Activated naive CD8-positive, alpha-beta T cell treated with anti-CD3 and anti-CD28 coated beads for 36 hours (primary cell): ENCODE data around the gene LMO4. TPM values are rescaled to one million over a fixed set of nuclear protein-coding genes. Genes with fewer than 3 reads are reported as not detected.

Experiments used
- DNase-seq: peaks from one replicate; pipeline ENCODE4 v3.0.0; 2021
- H3K27ac Mint-ChIP-seq: one replicate; pipeline ENCODE4 v1.8.0; 2022; ENCODE audit warnings: mild to moderate bottlenecking, moderate library complexity, mixed read lengths
- H3K27me3 Mint-ChIP-seq: one replicate; pipeline ENCODE4 v1.8.0; 2022; ENCODE audit warnings: mild to moderate bottlenecking, mixed read lengths
- H3K36me3 Mint-ChIP-seq: one replicate; pipeline ENCODE4 v1.8.0; 2021; ENCODE audit warnings: mild to moderate bottlenecking, mixed read lengths
- H3K4me1 Mint-ChIP-seq: one replicate; pipeline ENCODE4 v1.8.0; 2021; ENCODE audit warnings: mixed read lengths
- H3K4me3 Mint-ChIP-seq: one replicate; pipeline ENCODE4 v1.8.0; 2022; ENCODE audit warnings: mild to moderate bottlenecking, moderate library complexity, mixed read lengths
- H3K9me3 Mint-ChIP-seq: one replicate; pipeline ENCODE4 v1.8.0; 2022; ENCODE audit warnings: mixed read lengths
- total RNA-seq, 2 experiments: library from RNA; stranded (reverse); gene quantifications; one replicate each; pipeline ENCODE4 v1.2.3, GENCODE V29; 2021

The LMO4 gene
- 10 to 100 TPM; 29.7 to 32.8 TPM for total RNA-seq

- peak within 1 kb of the TSS; percentile 87 for H3K4me3 Mint-ChIP-seq
- H3K27ac Mint-ChIP-seq, result peak within 1 kb of the TSS; percentile 95
- peaks cover 20% of the 10 kb centered on the region for H3K36me3 Mint-ChIP-seq
- no peaks in the 10 kb centered on the region for H3K9me3 Mint-ChIP-seq
- H3K4me1 Mint-ChIP-seq, result peaks cover 33% of the 10 kb centered on the region
- no peaks in the 10 kb centered on the region for H3K27me3 Mint-ChIP-seq
- DNase-seq, result peak; percentile 91
Measured at GRCh38 chr1:87328272-87329050, at the start of gene LMO4. TSS of gene LMO4 (plus strand) at chr1:87328880. CDS start at chr1:87332016, 3,136 bp downstream.

GRCh38 chr1:87279536-87279875 lies 49.2 kb upstream of the LMO4 start:
- no peaks in the 10 kb centered on the region for H3K9me3 Mint-ChIP-seq
- DNase-seq, result no peak
- no peaks in the 10 kb centered on the region for H3K36me3 Mint-ChIP-seq
- peaks cover 21% of the 10 kb centered on the region for H3K27me3 Mint-ChIP-seq
- H3K4me3 Mint-ChIP-seq, result no peak overlapping the region
- no peak overlapping the region for H3K27ac Mint-ChIP-seq
- no peaks in the 10 kb centered on the region for H3K4me1 Mint-ChIP-seq

GRCh38 chr1:87279966-87280535 lies 48.6 kb upstream of the LMO4 start:
- H3K9me3 Mint-ChIP-seq, result no peaks in the 10 kb centered on the region
- peaks cover 15% of the 10 kb centered on the region for H3K27me3 Mint-ChIP-seq
- no peaks in the 10 kb centered on the region for H3K36me3 Mint-ChIP-seq
- no peak overlapping the region for H3K27ac Mint-ChIP-seq
- DNase-seq, result no peak
- H3K4me1 Mint-ChIP-seq, result no peaks in the 10 kb centered on the region
- no peak overlapping the region for H3K4me3 Mint-ChIP-seq

- DNase-seq, result no peak
- H3K27ac Mint-ChIP-seq, result no peak overlapping the region
- H3K36me3 Mint-ChIP-seq, result no peaks in the 10 kb centered on the region
- H3K9me3 Mint-ChIP-seq, result no peaks in the 10 kb centered on the region
- H3K4me1 Mint-ChIP-seq, result no peaks in the 10 kb centered on the region
- no peak overlapping the region for H3K4me3 Mint-ChIP-seq
- no peaks in the 10 kb centered on the region for H3K27me3 Mint-ChIP-seq
Measured at GRCh38 chr1:87284456-87285240, 44.0 kb upstream of the LMO4 start.

GRCh38 chr1:87291107-87291506 lies 37.6 kb upstream of the LMO4 start:
- DNase-seq, result no peak
- Mint-ChIP-seq H3K9me3 (no peaks in the 10 kb centered on the region), H3K4me3 (no peak overlapping the region), H3K4me1 (no peaks in the 10 kb centered on the region), H3K27ac (no peak overlapping the region), H3K27me3 (peaks cover 9% of the 10 kb centered on the region), H3K36me3 (no peaks in the 10 kb centered on the region)

GRCh38 chr1:87292684-87293493 lies 35.8 kb upstream of the LMO4 start:
- Mint-ChIP-seq H3K9me3 (no peaks in the 10 kb centered on the region), H3K36me3 (no peaks in the 10 kb centered on the region), H3K4me1 (no peaks in the 10 kb centered on the region)

GRCh38 chr1:87294633-87295032 lies 34.0 kb upstream of the LMO4 start:
- Mint-ChIP-seq H3K27me3 (peaks cover 9% of the 10 kb centered on the region), H3K9me3 (no peaks in the 10 kb centered on the region), H3K4me3 (no peak overlapping the region), H3K27ac (no peak overlapping the region), H3K4me1 (no peaks in the 10 kb centered on the region), H3K36me3 (no peaks in the 10 kb centered on the region)
- DNase-seq, result no peak

More at GRCh38 chr1:87292684-87293493, 35.8 kb upstream of the LMO4 start:
- peaks cover 9% of the 10 kb centered on the region for H3K27me3 Mint-ChIP-seq
- peak; percentile 31 for DNase-seq
- no peak overlapping the region for H3K27ac Mint-ChIP-seq
- H3K4me3 Mint-ChIP-seq, result no peak overlapping the region

GRCh38 chr1:87295445-87296110 lies 33.1 kb upstream of the LMO4 start:
- no peaks in the 10 kb centered on the region for H3K36me3 Mint-ChIP-seq
- H3K27ac Mint-ChIP-seq, result no peak overlapping the region
- peaks cover 7% of the 10 kb centered on the region for H3K27me3 Mint-ChIP-seq
- H3K4me1 Mint-ChIP-seq, result no peaks in the 10 kb centered on the region
- no peak for DNase-seq
- H3K4me3 Mint-ChIP-seq, result no peak overlapping the region
- H3K9me3 Mint-ChIP-seq, result no peaks in the 10 kb centered on the region

GRCh38 chr1:87296206-87296605 lies 32.5 kb upstream of the LMO4 start:
- DNase-seq, result no peak
- Mint-ChIP-seq H3K4me3 (no peak overlapping the region), H3K9me3 (no peaks in the 10 kb centered on the region), H3K27me3 (peaks cover 6% of the 10 kb centered on the region), H3K36me3 (no peaks in the 10 kb centered on the region), H3K27ac (no peak overlapping the region), H3K4me1 (no peaks in the 10 kb centered on the region)

- Mint-ChIP-seq H3K4me3 (no peak overlapping the region), H3K9me3 (no peaks in the 10 kb centered on the region), H3K4me1 (no peaks in the 10 kb centered on the region), H3K27ac (no peak overlapping the region), H3K27me3 (no peaks in the 10 kb centered on the region), H3K36me3 (no peaks in the 10 kb centered on the region)
- no peak for DNase-seq
Measured at GRCh38 chr1:87299661-87300060, 29.0 kb upstream of the LMO4 start.

- Mint-ChIP-seq H3K27me3 (no peaks in the 10 kb centered on the region), H3K4me3 (no peak overlapping the region), H3K27ac (no peak overlapping the region), H3K36me3 (no peaks in the 10 kb centered on the region), H3K9me3 (no peaks in the 10 kb centered on the region), H3K4me1 (no peaks in the 10 kb centered on the region)
- no peak for DNase-seq
Measured at GRCh38 chr1:87300628-87301027, 28.1 kb upstream of the LMO4 start.

- Mint-ChIP-seq H3K27ac (no peak overlapping the region), H3K36me3 (no peaks in the 10 kb centered on the region), H3K27me3 (no peaks in the 10 kb centered on the region), H3K9me3 (no peaks in the 10 kb centered on the region), H3K4me1 (no peaks in the 10 kb centered on the region), H3K4me3 (no peak overlapping the region)
- DNase-seq, result no peak
Measured at GRCh38 chr1:87305151-87305550, 23.5 kb upstream of the LMO4 start.

- no peak for DNase-seq
- Mint-ChIP-seq H3K27ac (no peak overlapping the region), H3K27me3 (no peaks in the 10 kb centered on the region), H3K4me1 (no peaks in the 10 kb centered on the region), H3K9me3 (no peaks in the 10 kb centered on the region), H3K36me3 (no peaks in the 10 kb centered on the region), H3K4me3 (no peak overlapping the region)
Measured at GRCh38 chr1:87305762-87306161, 22.9 kb upstream of the LMO4 start.

- Mint-ChIP-seq H3K4me1 (no peaks in the 10 kb centered on the region), H3K27ac (no peak overlapping the region), H3K9me3 (no peaks in the 10 kb centered on the region), H3K36me3 (no peaks in the 10 kb centered on the region), H3K4me3 (no peak overlapping the region), H3K27me3 (no peaks in the 10 kb centered on the region)
- no peak for DNase-seq
Measured at GRCh38 chr1:87307306-87307705, 21.4 kb upstream of the LMO4 start.
